Tibial artery (tissue), 4 donors: Measurements from ENCODE around the gene FAM118B.
A peak's percentile ranks its signal among the peaks of the same experiment; 100 is the strongest.

Source experiments
- DNase-seq, 2 donors: peaks; one replicate each; pipeline ENCODE4 v3.0.0-alpha.2; 2019
- H3K27ac ChIP-seq, 2 donors: fragments of 200-600 bp; sonication (generic) in 1 of 2; 1 replicate in 1 of 2; 2 replicates in 1 of 2; pipeline ENCODE4 v1.5.1; 2018 to 2019; ENCODE audit warnings: mild to moderate bottlenecking in 1 of 2
- H3K27me3 ChIP-seq, 2 donors: fragments of 200-600 bp; sonication (generic) in 1 of 2; one replicate each; pipeline versions ENCODE4 v1.5.1 to v1.6.0; 2016 to 2019
- H3K36me3 ChIP-seq, 3 donors: fragments of 200-600 bp; sonication (generic) in 2 of 3; one replicate each; pipeline ENCODE4 v1.5.1; 2016 to 2019; ENCODE audit warnings: mild to moderate bottlenecking in 2 of 3
- H3K4me1 ChIP-seq, 4 donors: fragments of 200-600 bp; sonication (generic) in 2 of 4; 1 replicate in 3 of 4; 2 replicates in 1 of 4; pipeline ENCODE4 v1.5.1; 2016 to 2019
- H3K4me3 ChIP-seq, 2 donors: fragments of 200-600 bp; sonication (generic) in 1 of 2; 1 replicate in 1 of 2; 2 replicates in 1 of 2; pipeline ENCODE4 v1.5.1; 2018 to 2019; ENCODE audit warnings: mild to moderate bottlenecking in 2 of 2
- H3K9me3 ChIP-seq, 3 donors: fragments of 200-600 bp; sonication (generic) in 1 of 3; one replicate each; pipeline ENCODE4 v1.5.1; 2016 to 2019
- CTCF ChIP-seq, 2 experiments: fragments of 200-600 bp in 1 of 2; fragments of 450-650 bp in 1 of 2; IDR thresholded peaks; one replicate each; pipeline ENCODE4 v1.5.1; 2017 to 2019; ENCODE audit warnings: antibody characterized with exemption in 2 of 2, mild to moderate bottlenecking in 1 of 2, moderate library complexity in 1 of 2
- intact Hi-C: fragments of 100-400 bp; cut with DNase I; formaldehyde crosslinking; loops from one replicate; pipeline ENCODE4 v1.15.0; 2023; ENCODE audit warnings: low total_unique reads

Gene FAM118B

GRCh38 chr11:126267650-126268049 is 56.1 kb downstream of the FAM118B start:
- TF ChIP-seq CTCF (IDR thresholded peaks at IDR 0.05) = no peak
- H3K36me3 ChIP-seq = peaks cover 40 to 49% (median 41%) of the 10 kb centered on the region in 3 donors
- no peaks in the 10 kb centered on the region for H3K9me3 ChIP-seq
- H3K27ac ChIP-seq = peak overlapping the region; percentile 79 to 88
- H3K27me3 ChIP-seq = no peaks in the 10 kb centered on the region
- peak overlapping the region; percentile 80 to 86 for H3K4me3 ChIP-seq
- no peak for DNase-seq
- peaks cover 0 to 17% (median 13%) of the 10 kb centered on the region in 4 donors for H3K4me1 ChIP-seq
- intact Hi-C loops = no loop called here

- H3K9me3 ChIP-seq = no peaks in the 10 kb centered on the region
- H3K27me3 ChIP-seq = no peaks in the 10 kb centered on the region
- H3K36me3 ChIP-seq = peaks cover 34 to 49% (median 36%) of the 10 kb centered on the region in 3 donors
- H3K4me3 ChIP-seq = peak overlapping the region; percentile 80 to 86
- intact Hi-C loops = no loop called here
- peak overlapping the region; percentile 79 to 88 for H3K27ac ChIP-seq
- H3K4me1 ChIP-seq = peaks cover 0 to 17% (median 13%) of the 10 kb centered on the region in 4 donors
- no peak for DNase-seq
- TF ChIP-seq CTCF (IDR thresholded peaks at IDR 0.05) = no peak
Observed at GRCh38 chr11:126268361-126268707, 56.8 kb downstream of the FAM118B start.

- intact Hi-C loops = no loop called here
- H3K4me1 ChIP-seq = peaks cover 0 to 17% (median 13%) of the 10 kb centered on the region in 4 donors
Observed at GRCh38 chr11:126268708-126269579, 57.4 kb downstream of the FAM118B start, which contains the start of the genes FOXRED1 and SRPRA. Gene FOXRED1 (plus strand): TSS chr11:126269154. CDS start chr11:126269207, 53 bp downstream. Gene SRPRA (minus strand): TSS chr11:126268895. CDS start chr11:126268804, 91 bp downstream.

DNA sequence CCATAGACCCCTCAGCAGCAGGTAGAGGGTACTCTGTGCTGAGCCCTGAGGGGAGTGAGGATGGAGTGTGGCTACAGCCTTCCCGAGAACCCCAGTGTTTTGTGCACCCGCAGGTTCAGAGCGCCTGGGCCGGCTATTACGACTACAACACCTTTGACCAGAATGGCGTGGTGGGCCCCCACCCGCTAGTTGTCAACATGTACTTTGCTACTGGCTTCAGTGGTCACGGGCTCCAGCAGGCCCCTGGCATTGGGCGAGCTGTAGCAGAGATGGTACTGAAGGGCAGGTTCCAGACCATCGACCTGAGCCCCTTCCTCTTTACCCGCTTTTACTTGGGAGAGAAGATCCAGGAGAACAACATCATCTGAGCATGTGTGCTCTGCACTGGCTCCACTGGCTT is 65.7 kb downstream of the FAM118B start:
- Histone ChIP-seq H3K4me1 (peaks cover 0 to 10% (median 4%) of the 10 kb centered on the region in 4 donors), H3K27me3 (no peaks in the 10 kb centered on the region), H3K9me3 (no peaks in the 10 kb centered on the region), H3K27ac (no peak overlapping the region), H3K36me3 (peaks cover 31 to 57% (median 36%) of the 10 kb centered on the region in 3 donors), H3K4me3 (no peak overlapping the region)
- no peak for TF ChIP-seq CTCF (IDR thresholded peaks at IDR 0.05)
- intact Hi-C loops = no loop called here
- DNase-seq = no peak

More at GRCh38 chr11:126268708-126269579, 57.4 kb downstream of the FAM118B start, which contains the start of the genes FOXRED1 and SRPRA:
- DNase-seq = peak; percentile 99 to 100
- peak within 1 kb of the TSS; percentile 80 to 86 for H3K4me3 ChIP-seq
- peaks cover 30 to 49% (median 35%) of the 10 kb centered on the region in 3 donors for H3K36me3 ChIP-seq
- peak within 1 kb of the TSS; percentile 79 to 88 for H3K27ac ChIP-seq
- no peaks in the 10 kb centered on the region for H3K27me3 ChIP-seq
- TF ChIP-seq CTCF (IDR thresholded peaks at IDR 0.05) = no peak
- H3K9me3 ChIP-seq = no peaks in the 10 kb centered on the region

GRCh38 chr11:126277780-126278179 is 66.2 kb downstream of the FAM118B start:
- DNase-seq = no peak
- H3K9me3 ChIP-seq = no peaks in the 10 kb centered on the region
- peaks cover 31 to 52% (median 36%) of the 10 kb centered on the region in 3 donors for H3K36me3 ChIP-seq
- no peak overlapping the region for H3K4me3 ChIP-seq
- intact Hi-C loops = no loop called here
- no peak overlapping the region for H3K27ac ChIP-seq
- TF ChIP-seq CTCF (IDR thresholded peaks at IDR 0.05) = no peak
- H3K27me3 ChIP-seq = no peaks in the 10 kb centered on the region
- H3K4me1 ChIP-seq = peaks cover 0 to 11% (median 5%) of the 10 kb centered on the region in 4 donors
